ENCODE measurements around the gene STK38L.

The STK38L gene

GRCh38 chr12:27347779-27348178 is 103.7 kb downstream of the STK38L start:
- H3K4me3 ChIP-seq (ENCODE audit: low read depth, low read length), result no peak overlapping the region
- no peak for DNase-seq (ENCODE audit: low read depth)
- no peak for TF ChIP-seq CTCF (IDR thresholded peaks at IDR 0.05; ENCODE audit: insufficient read depth, low read depth, low read length, missing control alignments)

GRCh38 chr12:27351476-27351875 is 107.4 kb downstream of the STK38L start:
- TF ChIP-seq CTCF (IDR thresholded peaks at IDR 0.05; ENCODE audit: insufficient read depth, low read depth, low read length, missing control alignments), result no peak
- no peak for DNase-seq (ENCODE audit: low read depth)
- no peak overlapping the region for H3K4me3 ChIP-seq (ENCODE audit: low read depth, low read length)

GRCh38 chr12:27355486-27355885 is 111.4 kb downstream of the STK38L start:
- no peak for DNase-seq (ENCODE audit: low read depth)
- TF ChIP-seq CTCF (IDR thresholded peaks at IDR 0.05; ENCODE audit: insufficient read depth, low read depth, low read length, missing control alignments), result no peak
- no peak overlapping the region for H3K4me3 ChIP-seq (ENCODE audit: low read depth, low read length)

- TF ChIP-seq CTCF (IDR thresholded peaks at IDR 0.05; ENCODE audit: insufficient read depth, low read depth, low read length, missing control alignments), result no peak
- no peak for DNase-seq (ENCODE audit: low read depth)
- H3K4me3 ChIP-seq (ENCODE audit: low read depth, low read length), result no peak overlapping the region
These were observed 111.9 kb downstream of the STK38L start for GRCh38 chr12:27355979-27356378.

GRCh38 chr12:27359578-27360340 is 115.7 kb downstream of the STK38L start:
- DNase-seq (ENCODE audit: low read depth), result no peak
- H3K4me3 ChIP-seq (ENCODE audit: low read depth, low read length), result no peak overlapping the region
- TF ChIP-seq CTCF (IDR thresholded peaks at IDR 0.05; ENCODE audit: insufficient read depth, low read depth, low read length, missing control alignments), result no peak

- no peak for DNase-seq (ENCODE audit: low read depth)
- no peak overlapping the region for H3K4me3 ChIP-seq (ENCODE audit: low read depth, low read length)
- no peak for TF ChIP-seq CTCF (IDR thresholded peaks at IDR 0.05; ENCODE audit: insufficient read depth, low read depth, low read length, missing control alignments)
These were observed 117.3 kb downstream of the STK38L start for GRCh38 chr12:27361372-27361771.

- no peak overlapping the region for H3K4me3 ChIP-seq (ENCODE audit: low read depth, low read length)
- no peak for DNase-seq (ENCODE audit: low read depth)
- TF ChIP-seq CTCF (IDR thresholded peaks at IDR 0.05; ENCODE audit: insufficient read depth, low read depth, low read length, missing control alignments), result no peak
These were observed 122.5 kb downstream of the STK38L start for GRCh38 chr12:27366621-27367020.

Measured in GM12865 (cell line).